ENCODE measurements around the gene TGFBR3.

GRCh38 chr1:91853397-91853796 is 32.6 kb downstream of the TGFBR3 start:
- TF ChIP-seq CTCF (conservative IDR thresholded peaks at IDR 0.05; ENCODE audit: low read depth, low read length), result no peak
- no peak for TF ChIP-seq POLR2A (IDR thresholded peaks at IDR 0.05; ENCODE audit: low read depth, low read length)
- TF ChIP-seq SMC3 (IDR thresholded peaks at IDR 0.05; ENCODE audit: low read depth, low read length), result no peak
- no peak for TF ChIP-seq CEBPB (IDR thresholded peaks at IDR 0.05; ENCODE audit: low read depth, low read length)
- no peak for TF ChIP-seq CHD1 (IDR thresholded peaks at IDR 0.05; ENCODE audit: low read depth, low read length)
- no peak for TF ChIP-seq RCOR1 (IDR thresholded peaks at IDR 0.05; ENCODE audit: insufficient replicate concordance, low read length)
